Hematopoietic multipotent progenitor cell (in vitro differentiated cells): ENCODE data around the gene OR9G4. TPM values are rescaled to one million over a fixed set of nuclear protein-coding genes. Genes with fewer than 3 reads are reported as not detected.

ENCODE experiments used
- small RNA-seq: library from RNA; depleted of rRNA; stranded (forward); fragments of <200 nt; gene quantifications from one replicate; pipeline ENCODE3, GENCODE V24; 2012
- total RNA-seq: library from RNA; depleted of rRNA; stranded (reverse); fragments of >200 nt; gene quantifications from one replicate; pipeline ENCODE4 v1.2.3, GENCODE V29; 2012

The OR9G4 gene
- total RNA-seq, 1 donor = not detected

Small RNA genes within 50 kb of the gene (small RNA-seq; reads per million reads assigned to genes)
- gene AP001803.1 (not detected), gene MIR6128 (not detected)

Other genes starting within 250 kb of the OR9G4 start
- not detected for gene OR5M11, start 205.4 kb downstream of the OR9G4 start, total RNA-seq
- not detected for gene OR5M10, start 171.0 kb downstream of the OR9G4 start, total RNA-seq
- not detected for gene OR5M1, start 133.8 kb downstream of the OR9G4 start, total RNA-seq
- gene OR5AP2, start 106.3 kb downstream of the OR9G4 start, total RNA-seq = not detected
- not detected for gene OR5AR1, start 85.0 kb downstream of the OR9G4 start, total RNA-seq
- under 0.01 TPM for gene OR9G1, start 49.6 kb downstream of the OR9G4 start, total RNA-seq
- not detected for gene OR5AK2, start 240.2 kb upstream of the OR9G4 start, total RNA-seq